ENCODE results near the gene FBXL16. TPM values are rescaled to one million over a fixed set of nuclear protein-coding genes. Genes with fewer than 3 reads are reported as not detected.

FBXL16 gene
- total RNA-seq, 3 donors from 2014 or later = 2.6 to 4.2 TPM; not detected in 1

DNA sequence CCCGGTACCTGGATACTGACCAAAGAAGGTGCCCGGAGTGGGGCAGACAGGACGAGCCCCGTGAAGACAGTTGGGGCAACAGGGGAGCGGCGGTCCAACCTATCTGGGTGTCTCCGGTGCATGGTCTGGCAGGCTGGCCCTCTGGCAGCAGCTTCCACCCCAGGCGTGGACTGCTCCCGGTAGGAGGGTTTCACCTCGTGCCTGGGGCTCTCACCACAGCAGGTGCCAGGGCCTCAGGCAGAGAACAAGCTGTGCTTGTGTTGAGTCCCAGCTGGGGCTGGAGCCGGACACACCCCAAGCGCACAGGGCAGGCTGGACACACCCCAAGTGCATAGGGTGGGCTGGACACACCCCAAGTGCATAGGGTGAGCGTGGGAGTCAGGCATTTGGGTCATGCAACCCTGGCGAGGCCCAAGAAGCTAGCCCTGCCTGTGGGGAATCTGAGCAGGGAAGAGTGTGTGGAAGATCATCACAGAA is 1.5 kb upstream of the FBXL16 start:
- H3K4me3 ChIP-seq = no peak overlapping the region
- intact Hi-C loops (cut with DNase I; ENCODE audit: low total_unique reads) = no loop called here
- H3K27me3 ChIP-seq = peaks cover 24 to 95% of the 10 kb centered on the region in 2 donors

GRCh38 chr16:706189-707061 is 824 bp upstream of the FBXL16 start:
- no peak overlapping the region for H3K27ac ChIP-seq
- no peak for DNase-seq (ENCODE audit: low spot score in 2 of 2)
- H3K27me3 ChIP-seq = peaks cover 23 to 95% of the 10 kb centered on the region in 2 donors
- H3K4me1 ChIP-seq = peaks cover 0 to 6% of the 10 kb centered on the region in 2 donors
- H3K4me3 ChIP-seq = peak overlapping the region in 2 of 3 donors; percentile 27 to 60
- TF ChIP-seq POLR2A (IDR thresholded peaks at IDR 0.05) (no peak), POLR2AphosphoS5 (IDR thresholded peaks at IDR 0.05) (no peak), CTCF (IDR thresholded peaks at IDR 0.05) (no peak)
- intact Hi-C loops (cut with DNase I; ENCODE audit: low total_unique reads) = no loop called here
- H3K36me3 ChIP-seq = no peaks in the 10 kb centered on the region
- no peaks in the 10 kb centered on the region for H3K9me3 ChIP-seq

More for the DNA sequence above, 1.5 kb upstream of the FBXL16 start:
- Histone ChIP-seq H3K9me3 (no peaks in the 10 kb centered on the region), H3K36me3 (no peaks in the 10 kb centered on the region), H3K27ac (no peak overlapping the region), H3K4me1 (peaks cover 0 to 6% of the 10 kb centered on the region in 2 donors)
- DNase-seq (ENCODE audit: low spot score in 2 of 2) = no peak
- TF ChIP-seq POLR2A (IDR thresholded peaks at IDR 0.05) (no peak), POLR2AphosphoS5 (IDR thresholded peaks at IDR 0.05) (no peak), CTCF (IDR thresholded peaks at IDR 0.05) (no peak)

DNA sequence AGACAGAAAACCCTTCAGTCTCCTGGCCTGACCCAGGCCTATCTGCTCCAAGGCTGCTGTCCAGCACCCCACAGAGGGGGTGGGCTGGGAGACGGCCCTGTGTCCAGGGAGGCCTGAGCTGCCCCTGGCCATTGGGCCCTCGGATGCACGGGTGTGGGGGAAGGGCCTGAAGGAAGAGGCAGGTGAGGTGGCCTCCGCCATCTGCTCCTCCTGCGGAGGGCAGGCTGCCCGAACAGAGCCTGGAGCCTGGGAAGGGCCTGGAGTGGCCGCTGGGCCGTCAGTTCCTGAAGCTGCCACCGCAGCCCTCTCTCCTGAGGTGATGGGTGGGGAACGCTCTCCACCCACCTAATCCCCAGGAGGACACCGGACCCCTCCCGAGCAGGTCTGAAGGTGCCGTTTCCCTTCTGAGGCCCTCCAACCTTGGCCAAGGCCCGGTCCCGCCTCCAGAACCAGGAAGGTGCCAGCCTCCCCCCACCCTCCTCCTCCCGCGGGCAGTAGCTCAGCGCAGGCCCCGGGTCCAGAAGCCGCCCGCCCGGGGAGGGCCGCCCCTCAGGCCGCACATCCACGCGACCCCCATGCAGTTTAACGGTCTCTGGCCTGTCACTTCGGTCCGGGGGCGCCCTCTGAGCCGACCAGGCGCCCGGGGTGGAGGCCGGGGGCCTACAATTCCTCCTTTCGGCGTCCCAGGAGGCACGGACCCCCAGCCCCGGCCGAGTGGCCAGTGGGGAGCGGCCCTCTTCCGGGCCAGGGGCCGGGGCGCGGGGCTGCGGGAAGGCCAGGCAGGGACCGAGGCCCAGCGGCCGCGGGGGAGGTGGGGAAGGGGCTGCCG is 835 bp downstream of the FBXL16 start:
- TF ChIP-seq POLR2A (IDR thresholded peaks at IDR 0.05) (no peak), CTCF (IDR thresholded peaks at IDR 0.05) (no peak), POLR2AphosphoS5 (IDR thresholded peaks at IDR 0.05) (no peak)
- no peak for DNase-seq (ENCODE audit: low spot score in 2 of 2)
- Histone ChIP-seq H3K27ac (no peak overlapping the region), H3K9me3 (no peaks in the 10 kb centered on the region), H3K4me3 (peak overlapping the region in 2 of 3 donors; percentile 27 to 60), H3K4me1 (peaks cover 2 to 6% of the 10 kb centered on the region in 2 donors), H3K36me3 (no peaks in the 10 kb centered on the region), H3K27me3 (peaks cover 23 to 95% of the 10 kb centered on the region in 2 donors)
- intact Hi-C loops (cut with DNase I; ENCODE audit: low total_unique reads) = no loop called here

DNA sequence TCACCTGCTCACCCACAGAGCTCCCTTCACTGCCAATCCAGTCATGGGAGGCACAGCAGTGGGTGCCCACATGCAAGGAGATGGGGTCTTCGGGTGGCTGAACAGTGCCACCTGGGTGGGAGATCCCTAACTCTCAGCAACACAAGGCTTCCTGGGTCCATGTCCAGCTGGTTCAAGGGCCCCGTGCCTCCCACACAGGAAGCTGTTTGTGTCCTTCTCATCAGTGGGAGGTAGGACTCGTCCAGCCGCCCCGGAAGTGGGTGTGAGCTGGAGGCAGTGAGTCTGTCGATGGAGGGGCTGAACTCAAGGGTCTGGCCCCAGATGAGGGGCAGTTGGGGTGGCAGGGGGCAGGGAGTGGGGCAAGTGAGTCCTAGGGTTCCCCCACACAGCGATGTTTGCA is 1.6 kb downstream of the FBXL16 start:
- no peaks in the 10 kb centered on the region for H3K36me3 ChIP-seq
- intact Hi-C loops (cut with DNase I; ENCODE audit: low total_unique reads) = no loop called here
- no peaks in the 10 kb centered on the region for H3K9me3 ChIP-seq
- H3K27me3 ChIP-seq = peaks cover 18 to 95% of the 10 kb centered on the region in 2 donors
- no peak for DNase-seq (ENCODE audit: low spot score in 2 of 2)
- TF ChIP-seq POLR2A (IDR thresholded peaks at IDR 0.05) (no peak), POLR2AphosphoS5 (IDR thresholded peaks at IDR 0.05) (no peak), CTCF (IDR thresholded peaks at IDR 0.05) (no peak)
- H3K4me3 ChIP-seq = no peak overlapping the region
- H3K27ac ChIP-seq = no peak overlapping the region
- H3K4me1 ChIP-seq = peaks cover 2 to 6% of the 10 kb centered on the region in 2 donors

Data from breast epithelium (tissue), 4 donors.